Activated naive CD8-positive, alpha-beta T cell treated with anti-CD3 and anti-CD28 coated beads, Interleukin-2, amount 50 U/mL, for 24 hours (primary cell): ENCODE measurements around the gene R3HDM2.
A peak's percentile ranks its signal among the peaks of the same experiment; 100 is the strongest.

Experiments
- ATAC-seq: fragments of 150-1000 bp; cut with Tn5 transposase; one replicate; pipeline ENCODE4 v1.10.0; 2021
- DNase-seq: peaks from one replicate; pipeline ENCODE4 v3.0.0; 2021
- H3K27ac Mint-ChIP-seq: one replicate; pipeline ENCODE4 v1.8.0; 2021; ENCODE audit warnings: mild to moderate bottlenecking, mixed read lengths
- H3K27me3 Mint-ChIP-seq: one replicate; pipeline ENCODE4 v1.8.0; 2021; ENCODE audit warnings: mixed read lengths
- H3K36me3 Mint-ChIP-seq: one replicate; pipeline ENCODE4 v1.8.0; 2021; ENCODE audit warnings: low read depth, mixed read lengths
- H3K4me1 Mint-ChIP-seq: one replicate; pipeline ENCODE4 v1.8.0; 2021; ENCODE audit warnings: mixed read lengths
- H3K4me3 Mint-ChIP-seq: one replicate; pipeline ENCODE4 v1.8.0; 2021; ENCODE audit warnings: mild to moderate bottlenecking, moderate library complexity, mixed read lengths
- H3K9me3 Mint-ChIP-seq: one replicate; pipeline ENCODE4 v1.8.0; 2021; ENCODE audit warnings: mixed read lengths

Gene R3HDM2

GRCh38 chr12:57215668-57216013 is 215.2 kb downstream of the R3HDM2 start:
- peak; percentile 37 for DNase-seq
- H3K9me3 Mint-ChIP-seq: no peaks in the 10 kb centered on the region
- no peak overlapping the region for H3K27ac Mint-ChIP-seq
- peak overlapping the region; percentile 32 for H3K4me3 Mint-ChIP-seq
- H3K36me3 Mint-ChIP-seq: no peaks in the 10 kb centered on the region
- ATAC-seq: no peak
- H3K4me1 Mint-ChIP-seq: peaks cover 33% of the 10 kb centered on the region
- H3K27me3 Mint-ChIP-seq: peaks cover 59% of the 10 kb centered on the region

DNA sequence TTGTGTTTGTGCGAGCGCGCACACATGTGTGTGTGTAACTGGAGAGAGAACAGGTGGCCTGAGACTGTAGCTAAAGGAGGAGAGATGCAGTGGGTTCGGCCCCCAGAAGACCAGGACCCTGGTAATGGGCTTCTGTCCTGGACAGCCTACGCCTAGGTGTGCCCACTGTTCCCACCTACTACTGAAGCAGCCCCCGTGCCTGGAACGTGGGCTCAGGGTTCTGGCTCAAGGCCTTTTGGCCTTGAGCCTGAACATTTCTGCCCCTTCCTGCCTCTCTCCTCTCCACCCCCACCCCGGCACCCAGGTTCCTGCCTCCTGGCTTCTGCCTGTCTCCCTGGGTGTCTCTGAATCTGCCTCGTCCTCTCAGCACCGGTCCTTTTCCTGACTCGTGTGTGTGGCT is 215.8 kb downstream of the R3HDM2 start:
- Mint-ChIP-seq H3K27ac (no peak overlapping the region), H3K4me3 (no peak overlapping the region), H3K9me3 (no peaks in the 10 kb centered on the region), H3K4me1 (peaks cover 32% of the 10 kb centered on the region), H3K27me3 (peaks cover 56% of the 10 kb centered on the region), H3K36me3 (no peaks in the 10 kb centered on the region)
- ATAC-seq: no peak
- no peak for DNase-seq

GRCh38 chr12:57214398-57214781 is 216.5 kb downstream of the R3HDM2 start:
- peak; percentile 77 for DNase-seq
- peaks cover 29% of the 10 kb centered on the region for H3K4me1 Mint-ChIP-seq
- H3K9me3 Mint-ChIP-seq: no peaks in the 10 kb centered on the region
- peaks cover 51% of the 10 kb centered on the region for H3K27me3 Mint-ChIP-seq
- no peaks in the 10 kb centered on the region for H3K36me3 Mint-ChIP-seq
- H3K4me3 Mint-ChIP-seq: no peak overlapping the region
- H3K27ac Mint-ChIP-seq: no peak overlapping the region
- ATAC-seq: peak; percentile 55

DNA sequence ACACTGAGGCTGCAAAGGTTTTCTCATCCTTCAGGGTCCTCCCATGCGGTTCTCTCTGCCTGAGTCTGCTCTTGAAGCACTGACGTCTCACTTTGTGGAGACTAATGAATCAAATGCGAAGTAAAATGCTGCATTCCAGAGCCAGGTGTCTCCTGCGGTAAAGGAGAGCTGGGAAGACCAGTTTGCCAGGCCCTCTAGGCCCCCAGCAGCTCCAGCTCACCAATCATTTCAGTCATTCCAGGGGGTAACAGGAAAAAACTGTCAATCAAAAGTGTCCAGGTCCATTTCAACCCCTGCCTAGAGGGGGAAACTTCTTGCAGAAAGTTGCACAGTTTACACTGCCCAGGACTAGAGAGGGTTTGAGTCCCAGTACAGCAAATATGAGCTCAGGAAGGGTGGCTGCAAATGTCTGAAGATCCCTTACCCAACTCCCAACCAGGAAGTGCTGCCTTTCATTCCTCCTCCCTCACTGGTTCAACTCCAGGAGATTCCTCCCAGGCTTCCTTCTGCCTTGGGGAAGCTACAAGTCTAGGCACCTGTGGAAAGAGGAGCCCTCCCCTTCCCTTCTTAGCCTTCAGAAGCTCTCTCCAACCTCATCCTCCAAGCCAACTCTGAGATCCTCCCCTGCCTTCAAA is 217.0 kb downstream of the R3HDM2 start:
- no peak overlapping the region for H3K4me3 Mint-ChIP-seq
- no peak overlapping the region for H3K27ac Mint-ChIP-seq
- no peaks in the 10 kb centered on the region for H3K9me3 Mint-ChIP-seq
- no peak for DNase-seq
- no peak for ATAC-seq
- H3K27me3 Mint-ChIP-seq: peaks cover 45% of the 10 kb centered on the region
- peaks cover 29% of the 10 kb centered on the region for H3K4me1 Mint-ChIP-seq
- no peaks in the 10 kb centered on the region for H3K36me3 Mint-ChIP-seq

DNA sequence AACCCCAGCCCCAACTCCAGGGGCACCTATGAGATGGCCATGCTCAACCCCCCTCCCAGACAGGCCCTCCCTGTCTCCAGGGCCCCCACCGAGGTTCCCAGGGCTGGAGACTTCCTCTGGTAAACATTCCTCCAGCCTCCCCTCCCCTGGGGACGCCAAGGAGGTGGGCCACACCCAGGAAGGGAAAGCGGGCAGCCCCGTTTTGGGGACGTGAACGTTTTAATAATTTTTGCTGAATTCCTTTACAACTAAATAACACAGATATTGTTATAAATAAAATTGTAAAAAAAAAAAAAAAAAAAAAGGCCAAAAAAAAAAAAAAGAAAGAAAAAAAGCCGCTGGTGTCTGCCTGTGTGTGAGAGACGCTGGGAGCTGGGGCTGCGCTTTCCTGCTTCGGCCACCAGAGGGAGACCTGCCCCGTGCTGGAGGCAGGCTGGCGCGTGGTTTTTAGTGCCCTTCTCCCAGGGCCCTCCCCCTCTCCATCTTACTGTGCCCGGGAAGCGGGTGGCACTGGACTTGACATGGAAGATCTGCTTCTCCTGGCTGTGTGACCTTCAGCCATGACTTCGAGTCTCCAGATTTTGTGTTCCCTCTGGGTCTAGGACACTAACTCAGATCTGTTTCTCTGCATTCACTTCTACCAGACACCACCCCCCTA is 217.7 kb downstream of the R3HDM2 start:
- H3K27ac Mint-ChIP-seq: no peak overlapping the region
- peaks cover 29% of the 10 kb centered on the region for H3K4me1 Mint-ChIP-seq
- no peaks in the 10 kb centered on the region for H3K36me3 Mint-ChIP-seq

GRCh38 chr12:57212701-57213057 is 218.2 kb downstream of the R3HDM2 start:
- Mint-ChIP-seq H3K36me3 (no peaks in the 10 kb centered on the region), H3K27me3 (peaks cover 35% of the 10 kb centered on the region), H3K27ac (no peak overlapping the region), H3K4me3 (no peak overlapping the region), H3K9me3 (no peaks in the 10 kb centered on the region), H3K4me1 (peaks cover 26% of the 10 kb centered on the region)
- ATAC-seq (no peak), DNase-seq (no peak)

More for the DNA sequence above, 217.7 kb downstream of the R3HDM2 start:
- Mint-ChIP-seq H3K4me3 (no peak overlapping the region), H3K9me3 (no peaks in the 10 kb centered on the region), H3K27me3 (peaks cover 39% of the 10 kb centered on the region)
- ATAC-seq (peak; percentile 58), DNase-seq (peak; percentile 87)

DNA sequence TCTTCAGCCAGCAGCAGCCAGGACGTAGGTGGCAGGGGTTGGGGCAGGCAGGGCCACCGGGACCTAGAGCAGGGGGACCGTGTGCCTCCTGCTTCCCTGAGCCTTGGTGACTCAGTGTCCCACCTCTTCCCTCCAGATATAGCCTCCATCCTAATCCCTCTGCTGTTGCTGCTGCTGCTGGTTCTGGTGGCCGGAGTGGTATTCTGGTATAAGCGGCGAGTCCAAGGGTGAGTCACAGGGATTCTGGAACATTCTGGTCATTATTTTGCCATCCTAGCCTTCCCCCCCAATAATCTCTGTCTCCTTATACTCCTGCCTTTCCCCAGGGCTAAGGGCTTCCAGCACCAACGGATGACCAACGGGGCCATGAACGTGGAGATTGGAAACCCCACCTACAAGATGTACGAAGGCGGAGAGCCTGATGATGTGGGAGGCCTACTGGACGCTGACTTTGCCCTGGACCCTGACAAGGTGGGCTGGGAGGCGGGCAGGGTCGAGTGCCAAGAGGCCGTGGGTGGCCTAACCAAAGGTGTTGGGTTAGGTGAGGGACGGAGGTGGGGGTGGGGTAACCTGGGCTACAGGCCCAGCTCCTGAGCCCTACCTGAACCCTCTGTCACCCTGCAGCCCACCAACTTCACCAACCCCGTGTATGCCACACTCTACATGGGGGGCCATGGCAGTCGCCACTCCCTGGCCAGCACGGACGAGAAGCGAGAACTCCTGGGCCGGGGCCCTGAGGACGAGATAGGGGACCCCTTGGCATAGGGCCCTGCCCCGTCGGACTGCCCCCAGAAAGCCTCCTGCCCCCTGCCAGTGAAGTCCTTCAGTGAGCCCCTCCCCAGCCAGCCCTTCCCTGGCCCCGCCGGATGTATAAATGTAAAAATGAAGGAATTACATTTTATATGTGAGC is 218.8 kb downstream of the R3HDM2 start:
- no peak for DNase-seq
- Mint-ChIP-seq H3K36me3 (no peaks in the 10 kb centered on the region), H3K4me1 (peaks cover 21% of the 10 kb centered on the region)

GRCh38 chr12:57210926-57211692 is 219.7 kb downstream of the R3HDM2 start:
- Mint-ChIP-seq H3K9me3 (no peaks in the 10 kb centered on the region), H3K4me3 (no peak overlapping the region), H3K27ac (no peak overlapping the region), H3K36me3 (no peaks in the 10 kb centered on the region), H3K4me1 (peaks cover 21% of the 10 kb centered on the region), H3K27me3 (peaks cover 28% of the 10 kb centered on the region)
- ATAC-seq: no peak
- no peak for DNase-seq

More for the DNA sequence above, 218.8 kb downstream of the R3HDM2 start:
- Mint-ChIP-seq H3K27me3 (peaks cover 29% of the 10 kb centered on the region), H3K9me3 (no peaks in the 10 kb centered on the region), H3K4me3 (no peak overlapping the region), H3K27ac (no peak overlapping the region)
- ATAC-seq: no peak

DNA sequence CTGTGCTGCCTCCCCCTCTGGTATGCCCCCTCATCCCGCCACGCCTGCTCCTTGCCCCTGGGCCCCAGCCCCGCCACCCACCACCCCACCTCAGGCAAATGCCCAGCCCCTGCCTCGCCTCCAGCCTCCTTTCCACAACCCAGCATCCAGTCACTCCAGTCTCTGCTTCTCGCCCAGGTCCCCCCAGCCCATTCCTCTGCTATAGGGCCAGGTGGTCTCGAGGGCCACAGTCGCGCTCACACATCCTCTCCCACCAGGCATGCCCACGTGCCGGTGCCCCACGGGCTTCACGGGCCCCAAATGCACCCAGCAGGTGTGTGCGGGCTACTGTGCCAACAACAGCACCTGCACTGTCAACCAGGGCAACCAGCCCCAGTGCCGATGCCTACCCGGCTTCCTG is 220.4 kb downstream of the R3HDM2 start:
- Mint-ChIP-seq H3K4me3 (no peak overlapping the region), H3K4me1 (peaks cover 16% of the 10 kb centered on the region), H3K27ac (no peak overlapping the region), H3K27me3 (peaks cover 22% of the 10 kb centered on the region), H3K36me3 (no peaks in the 10 kb centered on the region), H3K9me3 (no peaks in the 10 kb centered on the region)
- DNase-seq: no peak
- ATAC-seq: no peak

GRCh38 chr12:57209916-57210315 is 220.9 kb downstream of the R3HDM2 start:
- Mint-ChIP-seq H3K27ac (no peak overlapping the region), H3K4me3 (no peak overlapping the region), H3K36me3 (no peaks in the 10 kb centered on the region), H3K4me1 (peaks cover 13% of the 10 kb centered on the region), H3K9me3 (no peaks in the 10 kb centered on the region), H3K27me3 (peaks cover 16% of the 10 kb centered on the region)
- DNase-seq (no peak), ATAC-seq (no peak)

DNA sequence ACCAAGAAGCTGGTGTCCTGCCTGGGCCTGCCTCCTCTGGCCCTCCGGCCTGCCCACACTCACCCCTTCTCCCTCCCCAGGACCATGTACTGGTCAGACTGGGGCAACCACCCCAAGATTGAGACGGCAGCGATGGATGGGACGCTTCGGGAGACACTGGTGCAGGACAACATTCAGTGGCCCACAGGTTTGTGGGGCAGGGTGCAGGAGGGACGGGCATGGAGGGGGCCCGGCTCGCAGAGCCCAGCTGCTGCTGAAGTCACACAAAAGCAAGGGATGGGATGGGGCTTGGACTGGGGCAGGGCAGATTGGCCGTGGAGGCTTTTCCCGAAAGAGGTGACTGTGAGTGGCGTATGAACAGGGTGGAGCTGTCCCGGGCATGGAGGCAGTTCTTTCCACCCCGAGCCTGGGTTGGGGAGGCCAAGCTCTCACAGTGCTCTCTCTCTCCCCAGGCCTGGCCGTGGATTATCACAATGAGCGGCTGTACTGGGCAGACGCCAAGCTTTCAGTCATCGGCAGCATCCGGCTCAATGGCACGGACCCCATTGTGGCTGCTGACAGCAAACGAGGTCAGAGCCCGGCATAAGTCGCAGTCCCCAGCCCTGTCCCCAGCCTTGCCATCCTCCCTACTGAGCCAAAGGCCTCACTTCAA is 222.1 kb downstream of the R3HDM2 start:
- no peaks in the 10 kb centered on the region for H3K9me3 Mint-ChIP-seq
- H3K27me3 Mint-ChIP-seq: peaks cover 6% of the 10 kb centered on the region
- no peaks in the 10 kb centered on the region for H3K36me3 Mint-ChIP-seq
- no peak for ATAC-seq
- H3K4me1 Mint-ChIP-seq: peaks cover 6% of the 10 kb centered on the region
- no peak overlapping the region for H3K4me3 Mint-ChIP-seq
- DNase-seq: no peak
- no peak overlapping the region for H3K27ac Mint-ChIP-seq

DNA sequence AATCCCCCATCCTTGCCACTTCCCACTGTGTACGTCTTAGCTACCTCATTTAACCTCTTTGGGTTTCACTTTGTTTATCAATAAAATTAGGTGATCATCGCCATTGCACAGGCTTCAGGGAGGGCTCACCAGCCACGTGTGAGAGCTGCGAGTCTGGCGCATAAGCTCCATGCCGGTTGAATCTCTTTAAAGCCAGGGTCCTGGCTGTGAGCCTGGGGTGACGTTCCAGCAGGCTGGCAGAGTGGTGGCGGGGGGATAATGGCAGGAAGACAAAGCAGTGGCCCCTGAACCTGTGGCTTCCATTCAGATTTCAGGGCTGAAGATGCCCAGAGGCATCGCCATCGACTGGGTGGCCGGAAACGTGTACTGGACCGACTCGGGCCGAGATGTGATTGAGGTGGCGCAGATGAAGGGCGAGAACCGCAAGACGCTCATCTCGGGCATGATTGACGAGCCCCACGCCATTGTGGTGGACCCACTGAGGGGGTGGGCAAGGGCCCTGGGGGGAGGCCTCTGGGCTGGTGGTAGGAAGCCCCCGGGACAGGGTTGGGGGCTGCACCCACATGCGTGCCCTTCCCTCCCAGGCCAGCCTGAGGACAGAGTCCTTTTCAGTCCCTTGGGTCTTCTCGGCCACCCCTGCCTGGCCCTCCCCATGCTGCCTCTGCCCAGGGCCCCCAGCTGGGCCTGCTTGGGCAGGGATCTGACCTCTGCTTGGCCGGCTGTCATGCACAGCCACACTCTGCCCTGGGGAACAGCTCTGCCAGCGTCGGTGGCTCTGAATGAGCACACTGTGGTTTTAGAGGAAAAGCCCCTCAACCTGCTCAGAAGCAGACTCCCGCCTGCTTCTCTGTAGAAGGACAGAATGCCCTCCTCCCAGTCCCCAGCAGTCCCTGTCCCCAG is 222.9 kb downstream of the R3HDM2 start:
- no peak for ATAC-seq

DNA sequence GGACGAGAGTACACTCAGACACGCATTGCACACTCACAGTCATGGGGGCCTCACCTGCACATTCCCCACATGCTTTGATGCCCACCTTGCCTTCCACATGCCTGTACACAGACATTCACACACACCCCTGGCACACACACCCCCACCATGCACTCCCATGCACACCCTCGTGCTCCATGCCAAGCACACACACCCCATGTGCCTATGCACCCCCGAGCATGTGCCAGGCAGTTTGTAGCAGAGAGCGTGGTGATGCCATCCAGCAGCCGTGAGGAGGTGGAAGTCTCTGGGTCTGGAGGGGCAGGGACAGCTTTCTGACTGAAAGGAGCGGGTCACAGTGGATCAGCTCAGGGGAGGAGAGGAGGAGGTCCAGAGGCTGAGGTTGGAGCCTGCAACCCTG is 224.9 kb downstream of the R3HDM2 start:
- no peak overlapping the region for H3K27ac Mint-ChIP-seq
- H3K4me1 Mint-ChIP-seq: no peaks in the 10 kb centered on the region
- DNase-seq: no peak
- no peak overlapping the region for H3K4me3 Mint-ChIP-seq
- no peak for ATAC-seq
- no peaks in the 10 kb centered on the region for H3K27me3 Mint-ChIP-seq
- no peaks in the 10 kb centered on the region for H3K36me3 Mint-ChIP-seq
- no peaks in the 10 kb centered on the region for H3K9me3 Mint-ChIP-seq

More for the DNA sequence above, 222.9 kb downstream of the R3HDM2 start:
- no peak for DNase-seq
- Mint-ChIP-seq H3K4me1 (no peaks in the 10 kb centered on the region), H3K9me3 (no peaks in the 10 kb centered on the region), H3K4me3 (no peak overlapping the region), H3K36me3 (no peaks in the 10 kb centered on the region), H3K27me3 (no peaks in the 10 kb centered on the region), H3K27ac (no peak overlapping the region)
